Globus pallidus (tissue), 1 donor: ENCODE data around the gene RAVER1.
A peak's percentile ranks its signal among the peaks of the same experiment; 100 is the strongest.
"Not testable (repeated sequence)": the region's sequence is repeated elsewhere in the genome, so short reads cannot be mapped to it uniquely, and the experiment has no call there.

ENCODE experiments used
- DNase-seq: peaks from one replicate; pipeline ENCODE4 v3.0.0-alpha.2; 2015; ENCODE audit warnings: low spot score

RAVER1 gene

DNA sequence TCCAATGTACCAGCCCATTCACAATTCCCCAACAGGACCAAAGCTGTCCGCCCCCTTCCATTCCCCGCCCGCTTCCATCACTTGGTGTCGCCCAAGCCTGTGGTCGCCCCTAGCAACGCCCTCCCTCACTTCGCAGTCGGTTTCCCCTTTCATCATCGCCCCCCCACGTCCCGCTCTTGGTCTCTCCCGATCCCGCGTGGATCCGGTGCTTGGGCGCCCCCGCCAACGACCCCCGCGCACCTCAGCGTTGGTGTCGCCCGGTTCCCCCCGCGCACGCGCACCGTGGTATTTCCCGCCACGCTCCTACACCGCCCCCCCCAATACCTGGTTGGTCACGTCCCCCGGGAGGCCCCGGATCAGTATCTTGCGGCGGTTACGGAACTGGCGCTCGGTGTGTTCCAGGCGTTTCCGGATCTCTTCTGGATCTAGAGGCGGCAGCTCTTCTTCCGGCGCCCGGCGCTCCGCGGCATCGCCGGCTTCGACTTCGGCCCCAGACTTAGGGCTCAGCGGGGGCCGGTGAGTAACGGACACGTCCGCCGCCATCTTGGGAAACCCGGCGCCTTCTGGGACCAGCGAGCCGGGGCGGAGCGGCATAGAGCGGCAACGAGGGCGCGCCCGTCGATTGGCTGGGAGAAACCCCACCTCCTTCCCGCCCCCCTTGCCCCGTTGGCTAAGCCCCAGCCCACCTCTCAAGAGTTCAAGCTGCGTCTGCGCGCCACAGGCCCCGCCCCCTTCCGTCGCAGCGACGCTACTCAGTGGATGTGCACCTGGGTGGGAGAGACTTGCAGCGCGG, at the start of gene RAVER1:
TSS of gene RAVER1 (minus strand) at position 565 of the 793 bp plus-strand sequence. CDS start at position 543, 22 bp downstream.
- peak; percentile 97 for DNase-seq

DNA sequence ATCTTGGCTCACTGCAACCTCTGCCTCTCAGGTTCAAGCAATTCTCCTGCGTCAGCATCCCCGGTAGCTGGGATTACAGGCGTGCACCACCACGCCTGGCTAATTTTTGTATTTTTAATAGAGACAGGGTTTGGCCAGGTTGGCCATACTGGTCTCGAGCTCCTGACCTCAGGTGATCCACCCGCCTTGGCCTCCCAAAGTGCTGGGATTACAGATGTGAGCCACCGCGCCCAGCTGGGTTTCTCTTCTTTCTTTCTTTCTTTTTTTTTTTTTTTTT, 49.8 kb upstream of the RAVER1 start:
- DNase-seq, result not testable (repeated sequence)

DNA sequence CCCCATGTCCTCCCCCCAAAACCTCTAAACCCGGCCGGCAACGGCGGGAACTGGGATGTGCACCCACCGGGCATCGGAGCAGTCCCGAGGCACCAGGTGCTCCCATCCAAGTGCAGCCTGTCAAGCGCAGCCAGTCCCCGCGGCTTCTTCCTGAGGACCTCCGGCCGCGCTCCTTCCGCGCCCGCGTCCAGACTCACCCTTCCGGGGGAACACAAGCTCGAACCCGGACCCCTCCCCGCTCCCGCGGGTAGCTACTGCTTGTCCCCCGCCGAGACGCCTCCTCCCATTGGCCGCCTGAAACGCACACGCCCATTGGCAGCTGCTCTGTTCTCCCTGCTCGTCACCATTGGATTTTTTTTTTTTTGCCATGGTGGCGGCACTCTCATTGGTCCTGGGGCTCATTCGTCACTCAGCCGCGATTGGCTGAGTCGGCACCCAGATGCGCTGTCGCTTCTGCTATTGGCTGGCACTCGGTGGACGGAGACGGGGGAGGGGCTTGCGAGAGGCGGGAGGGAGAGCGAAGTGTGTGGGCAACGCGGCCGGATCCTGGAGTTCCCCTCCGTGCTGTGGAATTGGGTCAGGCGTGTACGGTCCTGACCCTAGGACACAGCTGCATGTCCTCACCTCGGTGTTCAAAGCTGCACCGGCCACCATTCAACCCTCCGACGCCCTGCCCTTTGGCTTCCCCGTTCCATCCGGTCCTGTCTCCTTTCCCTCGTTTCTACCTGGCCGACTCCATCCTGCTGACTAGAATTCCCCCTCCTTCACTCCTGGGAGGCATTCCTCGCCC, 47.2 kb upstream of the RAVER1 start, which contains the start of gene TYK2:
TSS of gene TYK2 (minus strand) at position 260 of the 790 bp plus-strand sequence. CDS start 2,166 bp downstream, outside the sequence.
- peak; percentile 98 for DNase-seq

DNA sequence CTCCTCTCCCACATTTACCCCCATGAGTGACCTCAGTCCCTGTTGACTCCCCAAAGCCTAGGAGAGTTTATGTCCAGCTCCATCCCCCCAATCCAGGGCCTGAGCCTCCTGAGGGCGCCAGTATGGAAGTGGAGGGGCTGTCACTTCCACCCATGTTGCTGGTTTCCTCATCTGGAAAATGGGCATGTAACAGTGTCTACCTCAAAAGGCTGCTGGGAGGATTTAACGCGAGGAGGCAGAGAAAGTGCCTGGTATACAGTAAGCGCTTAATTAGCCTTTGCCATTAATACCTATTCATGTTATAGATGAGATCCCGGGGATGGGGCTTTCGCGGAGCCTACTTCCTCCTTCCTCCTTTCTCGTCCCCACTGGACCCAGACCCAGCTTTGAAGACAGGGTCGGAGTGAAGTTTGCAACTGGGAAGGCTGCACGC, 46.6 kb upstream of the RAVER1 start:
- DNase-seq, result no peak

- no peak for DNase-seq
These were observed 44.8 kb upstream of the RAVER1 start for GRCh38 chr19:10378124-10378523.

DNA sequence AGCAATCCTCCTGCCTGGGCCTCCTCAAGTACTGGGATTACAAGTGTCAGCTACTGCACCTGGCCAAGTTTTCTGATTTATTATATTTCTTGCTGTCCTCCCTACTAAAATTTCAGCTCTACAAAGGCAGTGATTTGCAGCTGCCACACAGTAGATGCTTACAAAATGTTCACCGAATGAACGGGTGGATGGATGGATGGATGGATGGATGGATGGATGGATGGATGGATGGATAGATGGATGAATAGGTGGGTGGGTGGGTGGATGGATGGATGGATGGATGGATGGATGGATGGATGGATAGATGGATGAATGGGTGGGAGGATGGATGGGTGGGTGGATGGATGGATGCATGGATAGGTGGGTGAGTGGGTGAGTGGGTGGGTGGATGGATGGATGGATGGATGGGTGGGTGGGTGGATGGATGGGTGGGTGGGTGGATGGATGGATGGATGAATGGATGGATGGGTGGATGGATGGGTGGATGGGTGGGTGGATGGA, 43.9 kb upstream of the RAVER1 start:
- not testable (repeated sequence) for DNase-seq

DNA sequence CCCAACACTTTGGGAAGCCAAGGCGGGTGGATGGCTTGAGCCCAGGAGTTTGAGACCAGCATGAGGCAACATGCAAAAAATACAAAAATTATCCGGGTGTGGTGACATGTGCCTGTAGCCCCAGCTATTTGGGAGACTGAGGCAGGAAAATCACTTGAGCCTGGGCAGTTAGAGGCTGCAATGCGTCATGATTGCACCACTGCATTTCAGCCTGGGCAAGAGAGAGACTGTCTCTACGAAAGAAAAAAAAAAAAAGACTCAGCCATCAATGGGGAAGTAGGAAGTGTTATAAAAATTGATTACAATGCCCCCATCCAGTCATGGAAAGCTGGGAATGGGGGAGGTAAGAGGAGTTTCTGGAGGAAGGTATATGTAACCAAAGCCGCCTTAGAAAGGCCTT, 41.6 kb upstream of the RAVER1 start:
- no peak for DNase-seq

DNA sequence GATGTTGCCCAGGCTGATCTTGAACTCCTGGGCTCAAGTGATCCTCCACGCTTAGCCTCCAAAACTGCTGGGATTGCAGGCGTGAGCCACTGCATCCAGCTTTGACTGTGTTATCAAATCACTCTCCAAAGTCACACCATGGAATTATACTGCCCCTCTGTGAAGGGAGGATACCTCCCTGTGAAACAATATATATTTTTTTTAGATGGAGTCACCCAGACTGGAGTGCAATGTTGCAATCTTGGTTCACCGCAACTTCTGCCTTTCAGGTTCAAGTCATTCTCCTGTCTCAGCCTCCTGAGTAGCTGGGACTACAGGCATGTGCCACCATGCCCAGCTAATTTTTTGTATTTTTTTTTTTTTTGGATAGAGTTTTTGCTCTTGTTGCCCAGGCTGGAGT, 39.4 kb upstream of the RAVER1 start:
- DNase-seq, result no peak

- no peak for DNase-seq
These were observed 34.9 kb upstream of the RAVER1 start for GRCh38 chr19:10368101-10368803.

GRCh38 chr19:10366950-10367512, 33.7 kb upstream of the RAVER1 start:
- not testable (repeated sequence) for DNase-seq

GRCh38 chr19:10365518-10365917, 32.2 kb upstream of the RAVER1 start:
- DNase-seq, result no peak

- DNase-seq, result peak; percentile 35
These were observed 31.3 kb upstream of the RAVER1 start for GRCh38 chr19:10364644-10365043.

DNA sequence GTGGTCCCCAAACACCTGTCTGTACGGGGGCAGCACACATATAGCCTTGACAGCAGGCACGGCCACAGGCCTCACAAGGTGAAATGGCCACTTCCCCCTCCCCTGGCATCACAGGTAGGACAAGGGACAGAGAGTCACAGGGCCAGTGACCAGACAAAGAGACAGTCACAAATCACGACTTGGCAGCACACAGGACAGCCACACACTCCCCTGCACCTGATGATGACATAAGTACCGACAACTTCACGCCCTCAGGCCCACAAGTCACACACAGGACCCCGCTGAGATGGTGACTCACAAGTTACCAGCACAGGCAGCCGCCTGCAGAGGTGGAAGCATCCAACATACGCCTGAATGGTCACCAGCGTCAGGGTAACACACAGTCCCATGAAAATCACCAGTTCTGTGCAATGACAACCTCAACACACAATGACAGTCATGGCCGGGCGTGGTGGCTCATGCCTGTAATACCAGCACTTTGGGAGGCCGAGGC, 30.5 kb upstream of the RAVER1 start:
- DNase-seq, result no peak

- DNase-seq, result no peak
These were observed 28.9 kb upstream of the RAVER1 start for GRCh38 chr19:10362259-10362658.

DNA sequence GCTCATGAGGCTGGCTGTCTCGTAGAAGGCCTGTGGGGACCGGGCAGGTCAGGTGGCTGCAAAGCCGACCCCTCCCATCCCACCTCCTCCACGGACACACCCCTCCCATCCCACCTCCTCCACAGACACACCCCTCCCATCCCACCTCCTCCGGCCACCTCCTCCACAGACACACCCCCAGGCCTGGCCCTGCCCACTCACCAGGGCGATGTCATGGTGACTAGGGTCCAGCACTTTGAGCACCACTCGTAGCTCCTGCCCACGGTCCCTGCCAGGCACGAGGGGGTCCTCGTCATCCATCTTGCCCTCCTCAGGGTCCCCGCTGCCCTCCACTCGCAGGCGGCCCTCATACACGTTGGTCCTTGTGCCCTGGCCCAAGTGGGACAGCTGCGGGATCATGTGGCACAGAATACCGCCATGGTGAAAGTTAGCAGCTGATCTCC, 28.3 kb upstream of the RAVER1 start:
- no peak for DNase-seq

DNA sequence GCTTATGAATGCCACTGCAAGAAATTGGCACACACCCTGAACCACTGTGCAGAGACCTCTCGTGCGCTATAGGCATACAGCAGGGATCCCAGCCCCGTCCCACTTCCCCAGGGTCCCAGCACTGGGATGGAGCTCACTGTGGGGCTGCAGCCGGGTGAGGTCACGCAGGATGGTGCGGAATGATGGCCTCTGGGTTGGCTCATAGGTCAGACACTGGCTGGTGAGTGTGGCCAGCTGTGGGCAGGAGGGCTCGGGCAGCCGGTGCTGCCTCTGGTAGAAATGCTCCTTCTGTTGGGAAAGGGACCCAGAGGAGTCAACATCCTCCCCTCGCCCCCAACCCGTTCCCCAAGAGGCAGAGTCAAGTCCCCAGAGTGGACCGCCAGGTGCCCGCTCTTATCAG, 23.1 kb upstream of the RAVER1 start:
- no peak for DNase-seq

DNA sequence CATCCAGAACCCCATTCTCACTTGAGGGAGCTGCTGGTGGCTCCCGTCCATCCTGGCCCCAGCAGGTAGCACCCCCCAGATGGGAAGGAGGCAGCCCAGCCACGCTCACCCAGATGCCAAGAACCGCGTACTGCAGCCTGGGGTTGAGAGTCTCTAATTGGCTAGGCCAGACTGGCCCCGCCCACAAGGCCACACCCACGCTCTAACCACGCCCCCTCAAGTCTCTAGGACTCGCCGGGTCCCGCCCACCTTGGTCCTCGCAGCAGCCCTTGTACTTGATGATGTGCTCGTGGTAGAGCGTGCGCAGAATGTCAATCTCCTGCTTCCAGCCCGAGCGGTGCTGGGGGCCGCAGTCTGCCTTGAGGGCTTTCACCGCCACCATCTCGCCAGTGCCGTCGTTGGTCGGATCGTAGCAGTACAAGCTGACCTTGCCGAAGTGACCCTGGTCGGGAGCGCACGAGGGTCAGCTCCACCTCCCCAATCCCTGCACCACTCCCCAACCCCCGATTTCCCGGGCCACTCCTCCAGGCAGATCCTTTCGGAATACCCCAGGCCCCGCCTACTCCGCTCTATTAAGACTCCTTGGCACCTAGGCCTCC, 20.6 kb upstream of the RAVER1 start:
- no peak for DNase-seq

DNA sequence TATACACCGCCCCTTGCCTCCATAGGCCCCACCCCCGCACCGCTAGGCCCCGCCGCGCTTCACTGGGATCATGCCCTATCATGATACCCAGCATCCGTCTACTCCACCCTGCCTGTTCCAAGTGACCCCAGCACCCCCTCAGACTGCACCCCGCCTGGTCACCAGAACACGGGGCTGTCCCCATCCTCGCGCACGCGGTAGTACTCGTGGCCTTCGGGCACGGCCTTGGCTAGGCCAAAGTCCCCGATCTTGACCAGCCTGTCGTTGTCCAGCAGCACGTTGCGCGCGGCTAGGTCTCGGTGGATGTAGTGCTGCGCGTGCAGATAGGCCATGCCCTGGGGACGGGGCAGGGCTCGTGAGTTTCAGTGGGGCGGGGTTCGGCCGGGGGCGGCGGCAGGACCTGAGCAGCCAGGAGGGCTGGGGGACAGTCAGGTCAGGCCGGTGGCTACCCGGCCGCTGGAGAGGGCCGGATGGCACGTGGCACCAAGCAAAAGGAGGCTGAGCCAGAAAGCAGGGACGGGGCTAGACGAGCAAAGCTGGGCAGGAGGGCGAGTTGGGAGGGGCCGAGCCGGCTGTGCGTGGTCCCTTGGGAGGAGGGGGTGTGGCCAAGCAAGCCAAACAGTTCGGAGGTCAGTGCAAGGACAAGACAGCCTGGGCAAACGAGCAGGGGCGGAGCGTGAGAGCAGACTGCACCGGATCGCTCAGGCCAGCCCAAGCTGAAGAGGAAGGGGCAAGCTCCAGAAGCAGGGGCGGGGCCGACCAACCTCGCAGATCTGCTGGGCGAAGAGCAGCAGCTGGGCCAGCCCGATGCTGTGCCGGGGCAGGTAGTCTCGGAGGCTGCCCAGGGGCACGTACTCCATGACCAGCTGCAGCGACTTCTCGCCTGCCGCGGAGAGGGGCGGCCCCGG, 19.7 kb upstream of the RAVER1 start:
- DNase-seq, result no peak

DNA sequence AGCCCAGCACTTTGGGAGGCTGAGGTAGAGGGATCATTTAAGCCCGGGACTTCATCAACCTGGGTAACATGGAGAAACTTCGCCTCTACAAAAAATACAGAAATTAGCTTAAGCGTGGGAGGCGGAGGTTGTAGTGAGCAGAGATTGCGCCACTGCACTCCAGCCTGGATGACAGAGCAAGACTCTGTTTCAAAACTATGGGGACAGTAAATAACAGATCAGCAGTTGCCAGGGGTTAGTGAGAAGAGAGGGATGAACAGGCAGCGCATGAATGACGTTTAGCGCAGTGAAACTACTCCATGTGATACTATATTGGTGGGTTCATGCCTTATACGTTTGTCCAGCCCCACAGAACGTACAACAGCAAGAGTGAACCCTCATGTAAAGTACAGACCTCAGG, 13.2 kb upstream of the RAVER1 start:
- no peak for DNase-seq

GRCh38 chr19:10344780-10345179, 11.5 kb upstream of the RAVER1 start:
- no peak for DNase-seq
